C4-2B (cell line): ENCODE measurements around the gene C3orf38.

Source experiments
- ZFX ChIP-seq: fragments of 450-650 bp; IDR thresholded peaks from 2 replicates; pipeline ENCODE4 v1.6.1; 2017
- TF ChIP-seq, protein P1 (sequence below): fragments of 450-650 bp; conservative IDR thresholded peaks from 2 replicates; pipeline ENCODE4 v1.5.1; 2017; ENCODE audit warnings: mild to moderate bottlenecking

DNA sequence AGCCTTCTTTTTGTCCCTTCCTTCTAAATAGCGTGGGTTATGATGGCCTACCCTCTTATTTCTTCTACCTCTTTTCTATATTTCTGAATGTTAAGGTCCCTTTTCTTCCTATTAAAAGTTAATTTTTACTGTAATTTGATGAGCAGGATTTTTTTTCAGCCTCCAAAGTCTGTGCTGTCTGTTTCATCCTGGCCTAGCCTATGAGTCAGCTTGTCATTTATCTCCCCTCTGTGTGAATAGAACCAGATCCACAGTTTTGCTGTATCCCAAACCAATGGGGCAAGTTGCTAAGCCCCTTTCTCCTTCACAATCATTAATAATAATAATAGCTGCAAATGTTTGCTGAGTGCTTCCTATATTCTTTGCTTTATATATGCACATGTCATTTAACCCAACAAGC is 18.1 kb upstream of the C3orf38 start:
- TF ChIP-seq, protein P1, sequence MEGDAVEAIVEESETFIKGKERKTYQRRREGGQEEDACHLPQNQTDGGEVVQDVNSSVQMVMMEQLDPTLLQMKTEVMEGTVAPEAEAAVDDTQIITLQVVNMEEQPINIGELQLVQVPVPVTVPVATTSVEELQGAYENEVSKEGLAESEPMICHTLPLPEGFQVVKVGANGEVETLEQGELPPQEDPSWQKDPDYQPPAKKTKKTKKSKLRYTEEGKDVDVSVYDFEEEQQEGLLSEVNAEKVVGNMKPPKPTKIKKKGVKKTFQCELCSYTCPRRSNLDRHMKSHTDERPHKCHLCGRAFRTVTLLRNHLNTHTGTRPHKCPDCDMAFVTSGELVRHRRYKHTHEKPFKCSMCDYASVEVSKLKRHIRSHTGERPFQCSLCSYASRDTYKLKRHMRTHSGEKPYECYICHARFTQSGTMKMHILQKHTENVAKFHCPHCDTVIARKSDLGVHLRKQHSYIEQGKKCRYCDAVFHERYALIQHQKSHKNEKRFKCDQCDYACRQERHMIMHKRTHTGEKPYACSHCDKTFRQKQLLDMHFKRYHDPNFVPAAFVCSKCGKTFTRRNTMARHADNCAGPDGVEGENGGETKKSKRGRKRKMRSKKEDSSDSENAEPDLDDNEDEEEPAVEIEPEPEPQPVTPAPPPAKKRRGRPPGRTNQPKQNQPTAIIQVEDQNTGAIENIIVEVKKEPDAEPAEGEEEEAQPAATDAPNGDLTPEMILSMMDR, result no peak
- TF ChIP-seq ZFX, result no peak
